Naive B cell (primary cell): Measurements from ENCODE around the gene MOB3A. TPM values are rescaled to one million over a fixed set of nuclear protein-coding genes. Genes with fewer than 3 reads are reported as not detected.

ENCODE experiments used
- ATAC-seq, 2 donors: fragments of 150-1000 bp; cut with Tn5 transposase; 2 replicates each; pipeline ENCODE4 v1.10.0; 2021; ENCODE audit warnings: low read depth in 2 of 2, mild to moderate bottlenecking in 2 of 2, moderate library complexity in 2 of 2
- DNase-seq: peaks from one replicate; pipeline ENCODE4 v3.0.0; 2022
- H3K27ac Mint-ChIP-seq, 6 donors: one replicate each; pipeline ENCODE4 v1.8.0; 2020 to 2022; ENCODE audit warnings: mild to moderate bottlenecking in 6 of 6, mixed read lengths in 6 of 6, moderate library complexity in 5 of 6, inconsistent platforms in 2 of 6
- H3K27me3 Mint-ChIP-seq, 3 donors: one replicate each; pipeline ENCODE4 v1.8.0; 2021 to 2022; ENCODE audit warnings: mixed read lengths in 3 of 3, mild to moderate bottlenecking in 1 of 3
- H3K36me3 Mint-ChIP-seq, 2 donors: one replicate each; pipeline ENCODE4 v1.8.0; 2020 to 2022; ENCODE audit warnings: mixed read lengths in 2 of 2, inconsistent platforms in 1 of 2, mild to moderate bottlenecking in 1 of 2
- H3K4me1 Mint-ChIP-seq, 3 donors: one replicate each; pipeline ENCODE4 v1.8.0; 2020 to 2022; ENCODE audit warnings: mixed read lengths in 3 of 3, inconsistent platforms in 1 of 3, mild to moderate bottlenecking in 1 of 3, moderate library complexity in 1 of 3
- H3K4me3 Mint-ChIP-seq, 8 donors: one replicate each; pipeline ENCODE4 v1.8.0; 2020 to 2022; ENCODE audit warnings: mild to moderate bottlenecking in 8 of 8, mixed read lengths in 8 of 8, moderate library complexity in 8 of 8, inconsistent platforms in 2 of 8
- H3K9me3 Mint-ChIP-seq, 7 donors: one replicate each; pipeline ENCODE4 v1.8.0; 2020 to 2022; ENCODE audit warnings: mixed read lengths in 7 of 7, mild to moderate bottlenecking in 5 of 7, inconsistent platforms in 2 of 7, moderate library complexity in 1 of 7
- polyA plus RNA-seq, 6 donors: library from polyadenylated mRNA; unstranded; fragments of 300-500 nt; fragmentation: Illumina TruSeq; gene quantifications; one replicate each; pipeline ENCODE4 v1.2.3, GENCODE V29; 2021; ENCODE audit warnings: low read depth in 6 of 6

MOB3A gene
- polyA plus RNA-seq, 6 donors from 2014 or later: 52.2 to 106 (median 75.1) TPM

GRCh38 chr19:2061495-2062388, 34.4 kb downstream of the MOB3A start:
- H3K4me3 Mint-ChIP-seq: peak overlapping the region; percentile 87 to 95 (median 93)
- peak; percentile 85 to 87 for ATAC-seq
- DNase-seq: peak; percentile 100
- peak overlapping the region; percentile 87 to 98 (median 96) for H3K27ac Mint-ChIP-seq
- no peaks in the 10 kb centered on the region for H3K9me3 Mint-ChIP-seq
- no peaks in the 10 kb centered on the region for H3K36me3 Mint-ChIP-seq
- H3K27me3 Mint-ChIP-seq: no peaks in the 10 kb centered on the region
- peaks cover 11 to 33% (median 32%) of the 10 kb centered on the region in 3 donors for H3K4me1 Mint-ChIP-seq

GRCh38 chr19:2060884-2061494, 35.1 kb downstream of the MOB3A start:
- Mint-ChIP-seq H3K4me1 (peaks cover 16 to 37% (median 36%) of the 10 kb centered on the region in 3 donors), H3K27me3 (no peaks in the 10 kb centered on the region), H3K27ac (peak overlapping the region; percentile 97 to 99 (median 98)), H3K4me3 (peak overlapping the region; percentile 87 to 94 (median 91)), H3K9me3 (no peaks in the 10 kb centered on the region), H3K36me3 (no peaks in the 10 kb centered on the region)
- no peak for DNase-seq
- peak; percentile 54 for ATAC-seq

GRCh38 chr19:2059422-2060201, 36.5 kb downstream of the MOB3A start:
- DNase-seq (no peak), ATAC-seq (no peak)
- Mint-ChIP-seq H3K27me3 (no peaks in the 10 kb centered on the region), H3K4me3 (peak overlapping the region; percentile 71 to 94 (median 91)), H3K27ac (peak overlapping the region in 4 of 6 donors; percentile 97 to 98 (median 98)), H3K36me3 (no peaks in the 10 kb centered on the region), H3K9me3 (no peaks in the 10 kb centered on the region), H3K4me1 (peaks cover 25 to 46% (median 46%) of the 10 kb centered on the region in 3 donors)

DNA sequence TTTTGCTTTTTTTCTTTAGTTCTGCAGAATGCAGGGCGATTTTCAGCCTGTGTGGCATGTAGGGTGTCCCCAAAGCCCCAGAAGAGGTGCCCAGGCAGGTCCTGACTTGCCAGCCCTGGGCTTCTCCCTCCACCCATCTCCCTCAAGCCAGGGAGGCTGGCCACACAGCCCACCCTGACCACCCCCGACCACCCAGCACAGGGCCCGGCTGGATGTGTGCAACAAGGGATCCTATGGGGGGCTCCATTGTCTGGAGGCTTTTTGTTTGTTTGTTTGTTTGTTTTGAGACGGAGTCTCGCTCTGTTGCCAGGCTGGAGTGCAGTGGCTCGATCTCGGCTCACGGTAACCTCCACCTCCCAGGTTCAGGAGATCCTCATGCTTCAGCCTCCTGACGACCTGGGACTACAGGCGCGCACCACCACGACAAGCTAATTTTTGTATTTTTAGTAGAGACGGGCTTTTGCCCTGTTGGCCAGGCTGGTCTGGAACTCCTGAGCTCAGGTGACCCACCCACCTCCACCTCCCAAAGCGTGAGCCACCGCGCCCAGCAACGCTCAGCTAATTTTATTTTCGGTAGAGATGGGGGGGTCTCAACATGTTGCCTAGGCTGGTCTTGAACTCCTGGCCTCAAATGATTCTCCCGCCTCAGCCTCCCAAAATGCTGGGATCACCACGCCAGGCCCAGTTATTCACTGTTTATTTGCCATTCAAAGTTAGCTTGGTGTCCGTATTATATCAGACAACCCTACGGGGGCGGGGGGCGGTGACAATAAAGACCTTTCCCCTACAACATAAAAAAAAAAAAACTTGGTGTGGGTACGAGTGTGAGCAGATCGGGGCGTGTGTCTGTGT, 37.3 kb downstream of the MOB3A start:
- Mint-ChIP-seq H3K4me1 (peaks cover 25 to 54% (median 47%) of the 10 kb centered on the region in 3 donors), H3K27me3 (no peaks in the 10 kb centered on the region), H3K36me3 (no peaks in the 10 kb centered on the region), H3K9me3 (no peaks in the 10 kb centered on the region), H3K27ac (peak overlapping the region in 3 of 6 donors; percentile 76 to 98 (median 82)), H3K4me3 (peak overlapping the region in 6 of 8 donors; percentile 36 to 77 (median 70))
- DNase-seq (no peak), ATAC-seq (no peak)

DNA sequence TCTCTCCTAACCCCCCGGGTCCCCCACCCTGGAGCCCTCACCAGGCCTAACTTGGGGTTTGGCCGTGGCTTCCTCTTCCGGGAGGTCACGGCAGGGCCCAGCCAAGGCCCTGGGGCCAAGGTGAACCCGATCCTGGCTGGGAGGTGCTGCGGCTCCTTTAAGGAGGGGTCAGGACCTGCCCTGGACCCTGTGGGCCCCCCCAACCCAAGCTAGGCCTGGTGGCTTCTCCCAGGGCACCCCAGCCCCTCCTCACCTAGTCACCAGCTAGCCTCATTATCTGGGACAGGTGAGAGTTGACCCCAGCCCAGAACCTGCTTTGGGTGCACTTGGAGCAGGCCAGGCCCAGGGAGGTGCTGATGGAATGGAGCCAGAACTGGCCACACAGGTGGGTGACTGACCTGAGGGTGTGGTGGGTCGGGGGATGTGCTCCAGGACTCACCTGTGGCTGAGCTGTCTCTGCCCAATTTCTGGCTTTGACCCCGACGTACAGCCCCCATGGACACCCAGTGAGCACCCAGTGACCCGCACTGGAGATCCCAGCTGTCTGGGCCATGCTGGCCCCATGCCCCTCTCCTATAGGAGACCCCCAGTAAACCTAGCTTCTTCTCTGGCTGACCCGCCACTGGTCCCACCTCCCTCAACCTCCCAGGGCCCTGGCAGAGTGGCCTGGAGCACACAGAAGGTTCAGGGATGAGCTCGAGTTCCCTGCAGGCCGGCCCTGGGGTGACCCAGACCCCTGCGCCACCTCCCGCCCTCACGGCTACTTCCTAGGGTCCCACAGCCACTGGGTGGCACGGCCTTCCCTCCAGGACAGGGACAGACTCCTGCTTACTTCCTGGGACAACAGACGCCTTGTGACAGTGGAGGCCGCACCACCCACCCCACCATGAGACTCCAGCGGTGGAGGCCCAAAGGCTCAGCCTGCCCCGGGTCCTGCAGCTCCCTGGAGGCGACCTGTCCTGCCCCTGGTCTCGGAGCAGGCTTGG, 38.3 kb downstream of the MOB3A start:
- ATAC-seq (no peak), DNase-seq (no peak)
- Mint-ChIP-seq H3K27ac (peak overlapping the region in 3 of 6 donors; percentile 69 to 98 (median 85)), H3K9me3 (no peaks in the 10 kb centered on the region), H3K4me1 (peaks cover 25 to 58% (median 50%) of the 10 kb centered on the region in 3 donors), H3K36me3 (no peaks in the 10 kb centered on the region), H3K4me3 (peak overlapping the region in 5 of 8 donors; percentile 12 to 76 (median 61)), H3K27me3 (no peaks in the 10 kb centered on the region)

- H3K36me3 Mint-ChIP-seq: no peaks in the 10 kb centered on the region
- peak overlapping the region in 3 of 6 donors; percentile 67 to 98 (median 71) for H3K27ac Mint-ChIP-seq
- H3K4me3 Mint-ChIP-seq: peak overlapping the region in 7 of 8 donors; percentile 14 to 77 (median 60)
- DNase-seq (no peak), ATAC-seq (no peak)
- H3K9me3 Mint-ChIP-seq: no peaks in the 10 kb centered on the region
- peaks cover 30 to 59% (median 53%) of the 10 kb centered on the region in 3 donors for H3K4me1 Mint-ChIP-seq
- H3K27me3 Mint-ChIP-seq: no peaks in the 10 kb centered on the region
Observed at GRCh38 chr19:2056837-2057192, 39.3 kb downstream of the MOB3A start.

GRCh38 chr19:2055931-2056836, 39.9 kb downstream of the MOB3A start:
- H3K9me3 Mint-ChIP-seq: no peaks in the 10 kb centered on the region
- H3K27ac Mint-ChIP-seq: peak overlapping the region; percentile 68 to 99 (median 96)
- H3K4me3 Mint-ChIP-seq: peak overlapping the region; percentile 65 to 83 (median 76)
- H3K4me1 Mint-ChIP-seq: peaks cover 36 to 62% (median 59%) of the 10 kb centered on the region in 3 donors
- no peaks in the 10 kb centered on the region for H3K27me3 Mint-ChIP-seq
- ATAC-seq (no peak), DNase-seq (no peak)
- no peaks in the 10 kb centered on the region for H3K36me3 Mint-ChIP-seq

- peak overlapping the region; percentile 65 to 84 (median 76) for H3K4me3 Mint-ChIP-seq
- H3K27ac Mint-ChIP-seq: peak overlapping the region; percentile 87 to 99 (median 96)
- H3K27me3 Mint-ChIP-seq: no peaks in the 10 kb centered on the region
- DNase-seq: no peak
- peaks cover 35 to 54% (median 53%) of the 10 kb centered on the region in 3 donors for H3K4me1 Mint-ChIP-seq
- H3K36me3 Mint-ChIP-seq: no peaks in the 10 kb centered on the region
- ATAC-seq: no peak
- no peaks in the 10 kb centered on the region for H3K9me3 Mint-ChIP-seq
Observed at GRCh38 chr19:2054763-2055162, 41.4 kb downstream of the MOB3A start.

- DNase-seq: no peak
Observed at GRCh38 chr19:2053601-2054389, 42.3 kb downstream of the MOB3A start.

More at GRCh38 chr19:2053601-2054389, 42.3 kb downstream of the MOB3A start:
- peak overlapping the region; percentile 77 to 99 (median 98) for H3K27ac Mint-ChIP-seq
- ATAC-seq: no peak
- H3K9me3 Mint-ChIP-seq: no peaks in the 10 kb centered on the region
- H3K27me3 Mint-ChIP-seq: no peaks in the 10 kb centered on the region
- peaks cover 43 to 61% (median 60%) of the 10 kb centered on the region in 3 donors for H3K4me1 Mint-ChIP-seq
- H3K36me3 Mint-ChIP-seq: no peaks in the 10 kb centered on the region
- peak overlapping the region in 5 of 8 donors; percentile 29 to 79 (median 52) for H3K4me3 Mint-ChIP-seq
